K562 (cell line): Measurements from ENCODE around the gene ATP6V1F. TPM values are rescaled to one million over a fixed set of nuclear protein-coding genes. Genes with fewer than 3 reads are reported as not detected.

Experiments
- ATAC-seq: fragments of 200-7000 bp; cut with Tn5 transposase; 3 replicates; pipeline ENCODE4 v1.9.1; 2020; ENCODE audit warnings: moderate library complexity
- BruUV-seq: library from RNA; stranded (reverse); fragments of 400-500 nt; replicated peaks from 2 replicates; lab custom pipeline; 2021; lab: Mats Ljungman, UMichigan
- CTCF ChIA-PET: fragments of 300-600 bp; formaldehyde crosslinking; extraction: SDS; loops from one replicate; lab custom pipeline; 2021; ENCODE audit warnings: low intra/inter-chr PET ratio; lab: Yijun Ruan, JAX
- POLR2A ChIA-PET: fragments of 300-600, 350-650 bp; sonication (Branson Sonifier 250); formaldehyde crosslinking; extraction: SDS; loops from one replicate; lab custom pipeline; 2021; ENCODE audit warnings: antibody characterized with exemption, inconsistent platforms; lab: Yijun Ruan, JAX
- DNase-seq, 4 experiments: peaks; one replicate each; pipeline versions ENCODE4 v3.0.0 to v3.0.0-alpha.2; 2011 to 2018; ENCODE audit warnings: low spot score in 3 of 4, mixed read lengths in 3 of 4; ENCODE audit errors: extremely low read depth in 1 of 4
- FAIRE-seq: peaks from 2 replicates; lab custom pipeline; 2011; peaks lifted over from hg19 to GRCh38; lab: Jason Lieb, UNC
- H2AFZ ChIP-seq: 2 replicates; pipeline ENCODE4 v1.6.0; 2011; ENCODE audit warnings: low read depth, low read length, control low read depth, inconsistent platforms
- H3K27ac ChIP-seq: fragments of 200-600 bp; 3 replicates; pipeline ENCODE4 v1.8.0; 2011; ENCODE audit warnings: low read depth, mild to moderate bottlenecking, control low read depth, inconsistent platforms, low read length, moderate library complexity, mixed read lengths; ENCODE audit errors: extremely low read depth
- H3K27me3 ChIP-seq, 2 experiments: fragments of 300-600 bp in 1 of 2; 2 replicates in 1 of 2; 3 replicates in 1 of 2; pipeline versions ENCODE4 v1.6.0 to v1.8.0; 2011; ENCODE audit warnings: inconsistent platforms in 2 of 2, low read length in 2 of 2, mild to moderate bottlenecking in 1 of 2, mixed read lengths in 1 of 2, moderate library complexity in 1 of 2; ENCODE audit not compliant: control insufficient read depth in 2 of 2, insufficient read depth in 2 of 2
- H3K36me3 ChIP-seq: fragments of 300-600 bp; 3 replicates; pipeline ENCODE4 v1.8.0; 2011; ENCODE audit warnings: mild to moderate bottlenecking, low read length, inconsistent platforms; ENCODE audit not compliant: control insufficient read depth, insufficient read depth
- H3K4me1 ChIP-seq, 2 experiments: fragments of 200-600 bp in 1 of 2; replicated peaks in 1 of 2; 2 replicates in 1 of 2; 3 replicates in 1 of 2; pipeline versions ENCODE4 v1.5.1 to v1.8.0; 2011; ENCODE audit warnings: inconsistent platforms in 2 of 2, low read length in 2 of 2, mild to moderate bottlenecking in 1 of 2, mixed read lengths in 1 of 2, moderate library complexity in 1 of 2; ENCODE audit not compliant: control insufficient read depth in 2 of 2, insufficient read depth in 2 of 2
- H3K4me2 ChIP-seq: 2 replicates; pipeline ENCODE4 v1.6.1; 2011; ENCODE audit warnings: low read length, control low read depth, inconsistent platforms, mixed read lengths; ENCODE audit not compliant: insufficient read depth
- H3K4me3 ChIP-seq: fragments of 200-600 bp; sonication (generic), shearing (Covaris generic); 2 replicates; pipeline ENCODE4 v1.5.1; 2016; ENCODE audit warnings: control low read depth, inconsistent platforms
- H3K79me2 ChIP-seq: fragments of 200-600 bp; 3 replicates; pipeline ENCODE4 v1.8.0; 2011; ENCODE audit warnings: low read length, inconsistent platforms; ENCODE audit not compliant: control insufficient read depth, insufficient read depth
- H3K9ac ChIP-seq, 2 experiments: 2 replicates each; pipeline versions ENCODE4 v1.6.0 to v1.6.1; 2011; ENCODE audit warnings: low read depth in 2 of 2, low read length in 2 of 2, control low read depth in 1 of 2, inconsistent platforms in 1 of 2, mild to moderate bottlenecking in 1 of 2, mixed read lengths in 1 of 2; ENCODE audit not compliant: insufficient read depth in 1 of 2
- H3K9me1 ChIP-seq: one replicate; pipeline ENCODE4 v1.6.0; 2011; ENCODE audit warnings: inconsistent platforms, mild to moderate bottlenecking, low read length, moderate library complexity; ENCODE audit not compliant: control insufficient read depth, insufficient read depth
- H3K9me3 ChIP-seq: replicated peaks from 2 replicates; pipeline ENCODE4 v1.5.1; 2011; ENCODE audit warnings: low read depth, low read length, inconsistent platforms; ENCODE audit not compliant: control insufficient read depth, insufficient read depth
- H4K20me1 ChIP-seq: replicated peaks from 2 replicates; pipeline ENCODE4 v1.6.1; 2011; ENCODE audit warnings: low read length, inconsistent platforms, mixed read lengths; ENCODE audit not compliant: control insufficient read depth, insufficient read depth
- L3MBTL2 ChIP-seq: fragments of 450-650 bp; IDR thresholded peaks from 2 replicates; pipeline ENCODE4 v1.6.1; 2016; ENCODE audit warnings: mild to moderate bottlenecking, moderate library complexity
- NBN ChIP-seq: fragments of 450-650 bp; IDR thresholded peaks from 2 replicates; pipeline ENCODE4 v1.6.1; 2016; ENCODE audit warnings: low read depth, mild to moderate bottlenecking
- PTBP1 ChIP-seq: fragments of 200-400 bp; formaldehyde crosslinking; IDR thresholded peaks from 2 replicates; pipeline ENCODE4 v1.6.1; 2017; ENCODE audit warnings: low read depth, low read length
- RBBP5 ChIP-seq: fragments of 200-600 bp; sonication (generic); IDR thresholded peaks from 2 replicates; pipeline ENCODE4 v1.6.1; 2012; ENCODE audit warnings: borderline replicate concordance, mild to moderate bottlenecking, low read length, control low read depth, inconsistent platforms; ENCODE audit not compliant: insufficient read depth, poor library complexity, severe bottlenecking
- RBFOX2 ChIP-seq: fragments of 200-400 bp; formaldehyde crosslinking; IDR thresholded peaks from 2 replicates; pipeline ENCODE4 v1.6.1; 2017; ENCODE audit warnings: low read depth, mild to moderate bottlenecking, low read length, moderate library complexity
- STAG1 ChIP-seq: sonication (generic); formaldehyde crosslinking; IDR thresholded peaks from 2 replicates; pipeline ENCODE4 v1.5.0; 2020; ENCODE audit warnings: missing genetic modification reagents, borderline replicate concordance
- YY1 ChIP-seq, 3 experiments: IDR thresholded peaks; 2 replicates each; pipeline ENCODE4 v1.6.1; 2011; ENCODE audit warnings: low read length in 2 of 3, mild to moderate bottlenecking in 2 of 3, moderate library complexity in 2 of 3, borderline replicate concordance in 1 of 3, control low read depth in 1 of 3, low read depth in 1 of 3; ENCODE audit not compliant: insufficient read depth in 3 of 3, insufficient replicate concordance in 2 of 3, control insufficient read depth in 1 of 3, insufficient read length in 1 of 3; ENCODE audit errors: extremely low read depth in 1 of 3
- WGBS: fragments of 100-300 bp; shearing (Covaris generic); methylation state at CpG from one replicate; pipeline ENCODE4 v1.1.6; 2016; ENCODE audit warnings: low coverage, mixed read lengths; ENCODE audit not compliant: insufficient coverage; ENCODE audit errors: missing lambda C conversion rate; 5-methylcytosine and 5-hydroxymethylcytosine counted together
- in situ Hi-C: fragments of 300-500 bp; cut with MboI; formaldehyde crosslinking; loops from 4 replicates; pipeline ENCODE4 v1.15.0; 2018; ENCODE audit warnings: inconsistent platforms, mixed read lengths
- intact Hi-C: fragments of 100-400 bp; cut with micrococcal nuclease; formaldehyde crosslinking; loops from 2 replicates; pipeline ENCODE4 v1.14.2; 2022
- polyA plus RNA-seq, 8 experiments: library from polyadenylated mRNA; depleted of rRNA in 4 of 8; stranded (reverse) in 5 of 8; unstranded in 3 of 8; fragments of >200 nt; fragmentation: Nextera tagmentation in 2 of 8; fragmentation: Illumina TruSeq in 1 of 8; extraction: Ambion mirVana in 2 of 8; extraction: Trizol in 1 of 8; gene quantifications; 2 replicates each; pipeline versions ENCODE4 v1.2.1 to v1.2.3, GENCODE V29; 2011 to 2014; ENCODE audit warnings: inconsistent platforms in 1 of 8, missing spikeins in 1 of 8
- total RNA-seq, 7 experiments: library from RNA; depleted of rRNA in 6 of 7; stranded (reverse); fragments of >200 nt in 6 of 7; fragmentation: Illumina TruSeq in 2 of 7; extraction: Trizol in 2 of 7; gene quantifications; 2 replicates each; pipeline versions ENCODE4 v1.2.1 to v1.2.3, GENCODE V29; 2011 to 2021; ENCODE audit warnings: low replicate concordance in 1 of 7
- TF ChIP-seq, protein P1 (sequence below), 3 experiments: fragments of 200-800 bp in 1 of 3; sonication (Bioruptor generic) in 1 of 3; sonication (generic) in 1 of 3; formaldehyde crosslinking in 1 of 3; IDR thresholded peaks; 2 replicates each; pipeline versions ENCODE4 v1.6.1 to v1.8.0; 2016 to 2022; ENCODE audit warnings: mild to moderate bottlenecking in 2 of 3, missing compliant biosample characterization in 2 of 3, missing genetic modification characterization in 2 of 3, missing genetic modification reagents in 1 of 3
- TF ChIP-seq, protein P2 (sequence below): fragments of 450-650 bp; IDR thresholded peaks from 2 replicates; pipeline ENCODE4 v1.6.1; 2016
- TF ChIP-seq, protein P3 (sequence below): sonication (generic); formaldehyde crosslinking; IDR thresholded peaks from 2 replicates; pipeline ENCODE4 v1.9.0; 2022; ENCODE audit warnings: mild to moderate bottlenecking, missing genetic modification reagents

ATP6V1F gene
- total and polyA plus RNA-seq, 9 of the 15 experiments (the other 6 are each of a cell fraction or from before 2014, with no cell fraction given), result 206 to 1,123 (median 542) TPM

DNA sequence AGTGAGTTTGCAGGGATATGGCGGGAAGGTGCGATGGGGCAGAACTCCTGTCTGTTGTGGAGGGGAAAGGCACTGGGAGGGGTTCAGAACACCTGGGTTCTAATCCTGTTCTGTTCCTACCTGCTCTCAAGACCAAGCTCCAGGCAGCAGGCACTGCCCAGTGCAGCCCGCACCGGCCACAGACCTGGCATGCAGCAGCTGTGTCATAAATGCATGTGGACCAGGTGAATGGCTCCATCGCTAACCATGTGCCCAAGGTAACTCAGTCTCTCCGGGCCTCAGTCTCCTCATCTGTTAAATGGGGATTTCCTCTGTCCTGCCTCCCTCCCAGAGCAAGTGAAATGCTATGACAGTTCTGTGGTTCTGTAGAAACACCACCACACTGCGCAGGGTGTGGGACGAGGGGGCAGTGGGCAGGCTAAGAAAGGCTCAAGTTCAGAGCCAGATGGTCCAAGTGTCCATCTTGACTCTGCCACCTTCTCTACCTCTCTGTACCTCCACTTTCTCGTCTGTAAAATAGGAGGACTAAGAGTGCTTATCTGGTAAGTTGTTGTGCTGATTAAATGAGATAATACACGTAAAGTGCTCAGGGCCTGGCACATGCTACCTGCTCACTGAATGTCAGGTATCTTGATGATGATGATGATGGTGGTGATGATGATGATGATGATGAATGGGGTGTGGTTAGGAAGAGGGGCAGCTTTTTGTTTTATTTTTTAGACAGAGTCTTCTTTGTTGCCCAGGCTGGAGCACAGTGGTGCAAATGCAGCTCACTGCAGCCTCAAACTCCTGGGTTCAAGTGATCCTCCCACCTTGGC is 22.9 kb downstream of the ATP6V1F start (continued):
- TF ChIP-seq L3MBTL2, result peak; percentile 14; the same call in 1 of the 2 replicates
- 0 out of 2 replicates have a peak, but pooled peaks have one; percentile 49 for TF ChIP-seq PTBP1

DNA sequence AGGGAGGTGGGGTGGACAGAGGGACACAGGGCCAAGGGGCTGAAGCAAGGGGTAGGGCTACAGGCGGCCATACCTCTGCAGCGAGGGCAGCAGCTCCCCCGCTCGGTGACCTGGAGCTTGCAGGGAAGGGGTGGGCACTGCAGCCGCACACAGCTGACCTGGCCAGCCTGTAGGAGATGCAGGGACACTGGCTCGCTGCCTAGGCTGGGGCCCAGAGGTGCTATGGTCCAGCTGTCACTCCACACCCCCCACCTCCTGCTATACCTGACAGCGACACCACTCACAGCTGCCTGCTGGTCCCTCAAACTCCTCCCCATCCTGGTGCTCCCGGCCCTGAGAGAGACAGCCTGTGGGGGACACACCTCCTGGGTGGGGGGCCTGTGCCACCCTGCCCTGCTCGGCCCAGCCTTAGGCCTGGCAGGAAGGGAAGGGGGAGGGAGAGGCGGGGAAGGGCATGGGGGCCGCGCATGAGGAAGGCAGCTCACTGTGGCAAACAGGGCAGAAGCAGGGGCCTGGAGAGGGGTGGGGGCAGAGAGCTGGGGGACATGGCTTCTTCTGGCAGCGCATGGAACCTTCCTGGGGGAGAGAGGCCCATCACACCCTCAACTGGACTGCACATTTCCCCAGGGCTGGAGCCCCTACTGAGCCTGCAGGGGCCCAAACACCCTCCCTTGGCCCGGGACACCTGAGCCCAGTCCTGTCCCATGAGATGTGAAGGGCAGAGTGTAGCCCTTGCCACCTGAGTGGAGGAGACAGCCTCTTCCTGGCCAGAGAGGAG is 23.9 kb downstream of the ATP6V1F start:
- Histone ChIP-seq H2AFZ (no peak overlapping the region), H3K9ac (peak overlapping the region in 1 of 2 experiments; percentile 57; a peak in 2 of 4 replicates), H3K9me1 (no peaks in the 10 kb centered on the region), H3K4me1 (peaks cover 0 to 50% of the 10 kb centered on the region in 2 experiments; a peak in 3 of 5 replicates), H3K4me3 (no peak overlapping the region), H3K9me3 (peaks cover 4% of the 10 kb centered on the region), H3K79me2 (no peaks in the 10 kb centered on the region), H3K27me3 (peaks cover 11 to 34% of the 10 kb centered on the region in 2 experiments), H3K36me3 (no peaks in the 10 kb centered on the region), H4K20me1 (no peaks in the 10 kb centered on the region; the same call in 1 of the 2 replicates), H3K27ac (no peak overlapping the region), H3K4me2 (peak overlapping the region; percentile 10; the same call in 1 of the 2 replicates)
- ChIA-PET CTCF (interaction anchor here (0.8 to 1.2 kb wide), 2 partner anchors 324 to 456 kb away, joined by 3 read pairs; no protein-coding TSS in a partner anchor), POLR2A (interaction anchor here (1.0 kb wide), 1 partner anchor 24 kb away, joined by 3 read pairs; the partner anchor contains the start of gene ATP6V1F)
- no peak for FAIRE-seq
- WGBS, result 8% methylated on average over 9 of the region's 14 CpGs
- peak; percentile 65 for ATAC-seq
- no TSS peak for BruUV-seq
- intact Hi-C loops (no loop called here), in situ Hi-C loops (no loop called here)
- peak in 3 of 4 experiments; percentile 47 to 53 (median 52) for DNase-seq
- peak in 2 of 3 experiments; percentile 46 to 70 for TF ChIP-seq YY1 (IDR thresholded peaks at IDR 0.05; ENCODE audit: borderline replicate concordance in 1 of 3, control insufficient read depth in 1 of 3, extremely low read depth in 1 of 3, insufficient read depth in 3 of 3, insufficient read length in 1 of 3, insufficient replicate concordance in 2 of 3, low read depth in 1 of 3, low read length in 2 of 3)
- no peak for TF ChIP-seq NBN
- no peak for TF ChIP-seq RBFOX2
- TF ChIP-seq, protein P1, sequence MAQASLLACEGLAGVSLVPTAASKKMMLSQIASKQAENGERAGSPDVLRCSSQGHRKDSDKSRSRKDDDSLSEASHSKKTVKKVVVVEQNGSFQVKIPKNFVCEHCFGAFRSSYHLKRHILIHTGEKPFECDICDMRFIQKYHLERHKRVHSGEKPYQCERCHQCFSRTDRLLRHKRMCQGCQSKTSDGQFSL (CRISPR knock-in tag; IDR thresholded peaks at IDR 0.05), result 0 out of 2 replicates have a peak, but pooled peaks have one; percentile 7
- TF ChIP-seq, protein P1 (tag; IDR thresholded peaks at IDR 0.05), result no peak
- peak; percentile 48; the same call in 1 of the 2 replicates for TF ChIP-seq STAG1 (CRISPR knock-in tag)
- TF ChIP-seq, protein P2, sequence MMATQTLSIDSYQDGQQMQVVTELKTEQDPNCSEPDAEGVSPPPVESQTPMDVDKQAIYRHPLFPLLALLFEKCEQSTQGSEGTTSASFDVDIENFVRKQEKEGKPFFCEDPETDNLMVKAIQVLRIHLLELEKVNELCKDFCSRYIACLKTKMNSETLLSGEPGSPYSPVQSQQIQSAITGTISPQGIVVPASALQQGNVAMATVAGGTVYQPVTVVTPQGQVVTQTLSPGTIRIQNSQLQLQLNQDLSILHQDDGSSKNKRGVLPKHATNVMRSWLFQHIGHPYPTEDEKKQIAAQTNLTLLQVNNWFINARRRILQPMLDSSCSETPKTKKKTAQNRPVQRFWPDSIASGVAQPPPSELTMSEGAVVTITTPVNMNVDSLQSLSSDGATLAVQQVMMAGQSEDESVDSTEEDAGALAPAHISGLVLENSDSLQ, result peak; percentile 40; the same call in 1 of the 2 replicates
- TF ChIP-seq, protein P3, sequence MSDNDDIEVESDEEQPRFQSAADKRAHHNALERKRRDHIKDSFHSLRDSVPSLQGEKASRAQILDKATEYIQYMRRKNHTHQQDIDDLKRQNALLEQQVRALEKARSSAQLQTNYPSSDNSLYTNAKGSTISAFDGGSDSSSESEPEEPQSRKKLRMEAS (CRISPR knock-in tag), result 0 out of 2 replicates have a peak, but pooled peaks have one; percentile 13
- no peak for TF ChIP-seq RBBP5
